Hepatocyte (in vitro differentiated cells): ENCODE measurements around the gene L3MBTL3. TPM values are rescaled to one million over a fixed set of nuclear protein-coding genes. Genes with fewer than 3 reads are reported as not detected.

Source experiments
- DNase-seq: peaks from one replicate; pipeline ENCODE4 v3.0.0-alpha.2; 2016; ENCODE audit warnings: low spot score
- H2AFZ ChIP-seq: fragments of 200-600 bp; sonication (generic); 2 replicates; pipeline ENCODE4 v1.6.0; 2016; ENCODE audit warnings: antibody characterized with exemption, mild to moderate bottlenecking
- H3K27ac ChIP-seq: fragments of 200-600 bp; sonication (generic); 2 replicates; pipeline ENCODE4 v1.5.1; 2016; ENCODE audit warnings: mild to moderate bottlenecking
- H3K27me3 ChIP-seq: fragments of 200-600 bp; sonication (generic); 2 replicates; pipeline ENCODE4 v1.6.1; 2016
- H3K36me3 ChIP-seq: fragments of 200-600 bp; sonication (generic); replicated peaks from 2 replicates; pipeline ENCODE4 v1.5.1; 2016; ENCODE audit warnings: low read depth; ENCODE audit not compliant: insufficient read depth
- H3K4me1 ChIP-seq: fragments of 200-600 bp; sonication (generic); 2 replicates; pipeline ENCODE4 v1.5.1; 2016; ENCODE audit warnings: mild to moderate bottlenecking, moderate library complexity; ENCODE audit not compliant: insufficient read depth
- H3K4me2 ChIP-seq: fragments of 200-600 bp; sonication (generic); 2 replicates; pipeline ENCODE4 v1.6.0; 2016
- H3K4me3 ChIP-seq: fragments of 200-600 bp; sonication (generic); 2 replicates; pipeline ENCODE4 v1.5.1; 2016; ENCODE audit warnings: mild to moderate bottlenecking
- H3K79me2 ChIP-seq: fragments of 200-600 bp; sonication (generic); 2 replicates; pipeline ENCODE4 v1.6.0; 2017; ENCODE audit warnings: mild to moderate bottlenecking
- H3K9me2 ChIP-seq: fragments of 200-600 bp; sonication (generic); replicated peaks from 2 replicates; pipeline ENCODE4 v1.6.0; 2017; ENCODE audit warnings: mild to moderate bottlenecking; ENCODE audit not compliant: insufficient read depth
- H3K9me3 ChIP-seq: fragments of 200-600 bp; sonication (generic); 2 replicates; pipeline ENCODE4 v1.5.1; 2016; ENCODE audit warnings: low read depth, mild to moderate bottlenecking
- H4K20me1 ChIP-seq: fragments of 200-600 bp; sonication (generic); 2 replicates; pipeline ENCODE4 v1.6.0; 2016; ENCODE audit warnings: mild to moderate bottlenecking; ENCODE audit not compliant: insufficient read depth, poor library complexity, severe bottlenecking
- CTCF ChIP-seq: fragments of 200-600 bp; sonication (generic); IDR thresholded peaks from 2 replicates; pipeline ENCODE4 v1.5.1; 2016; ENCODE audit warnings: antibody characterized with exemption, mild to moderate bottlenecking; ENCODE audit not compliant: poor library complexity
- EZH2 ChIP-seq: fragments of 200-600 bp; sonication (generic); IDR thresholded peaks from 2 replicates; pipeline ENCODE4 v1.6.1; 2016; ENCODE audit warnings: antibody characterized with exemption, mild to moderate bottlenecking, borderline replicate concordance
- EZH2phosphoT487 ChIP-seq: fragments of 200-600 bp; sonication (generic); IDR thresholded peaks from one replicate; pipeline ENCODE4 v1.6.1; 2018; ENCODE audit warnings: antibody characterized with exemption, mild to moderate bottlenecking, low read depth, moderate library complexity; ENCODE audit not compliant: unreplicated experiment, severe bottlenecking
- WGBS: methylation state at CpG from one replicate; pipeline ENCODE4 v1.1.6; 2016; ENCODE audit warnings: low lambda C conversion rate; ENCODE audit errors: missing lambda C conversion rate; 5-methylcytosine and 5-hydroxymethylcytosine counted together
- polyA plus RNA-seq: library from polyadenylated mRNA; unstranded; fragments of >200 nt; fragmentation: Nextera tagmentation; extraction: Ambion mirVana; gene quantifications from 2 replicates; pipeline ENCODE4 v1.2.1, GENCODE V29; 2016
- total RNA-seq: library from RNA; depleted of rRNA; stranded (reverse); fragments of >200 nt; gene quantifications from 2 replicates; pipeline ENCODE4 v1.2.3, GENCODE V29; 2014

The L3MBTL3 gene
- total and polyA plus RNA-seq, 2 experiments from 2014 or later = 5.3 to 20.1 TPM

- Histone ChIP-seq H3K27me3 (no peaks in the 10 kb centered on the region), H3K36me3 (no peaks in the 10 kb centered on the region), H3K9me2 (no peaks in the 10 kb centered on the region), H4K20me1 (no peaks in the 10 kb centered on the region), H3K9me3 (no peaks in the 10 kb centered on the region), H3K27ac (no peak overlapping the region), H3K4me3 (no peak overlapping the region), H2AFZ (no peak overlapping the region), H3K4me1 (no peaks in the 10 kb centered on the region), H3K4me2 (no peak overlapping the region), H3K79me2 (no peaks in the 10 kb centered on the region)
- DNase-seq = no peak
- 81% methylated on average over 8 of the region's 8 CpGs for WGBS
- TF ChIP-seq EZH2 (no peak), EZH2phosphoT487 (no peak), CTCF (no peak)
Observed at GRCh38 chr6:130150906-130151305, 132.5 kb downstream of the L3MBTL3 start.

- TF ChIP-seq CTCF (no peak), EZH2 (no peak), EZH2phosphoT487 (no peak)
- Histone ChIP-seq H4K20me1 (no peaks in the 10 kb centered on the region), H3K4me1 (no peaks in the 10 kb centered on the region), H3K4me2 (no peak overlapping the region), H3K9me3 (no peaks in the 10 kb centered on the region), H3K4me3 (no peak overlapping the region), H3K36me3 (no peaks in the 10 kb centered on the region), H3K9me2 (no peaks in the 10 kb centered on the region), H3K27me3 (no peaks in the 10 kb centered on the region), H2AFZ (no peak overlapping the region), H3K27ac (no peak overlapping the region), H3K79me2 (no peaks in the 10 kb centered on the region)
- DNase-seq = no peak
- 82% methylated on average over 6 of the region's 6 CpGs for WGBS
Observed at GRCh38 chr6:130152908-130153510, 134.6 kb downstream of the L3MBTL3 start.

GRCh38 chr6:130156908-130157307 lies 138.5 kb downstream of the L3MBTL3 start:
- Histone ChIP-seq H3K36me3 (no peaks in the 10 kb centered on the region), H3K79me2 (no peaks in the 10 kb centered on the region), H2AFZ (no peak overlapping the region), H3K4me3 (no peak overlapping the region), H3K9me3 (no peaks in the 10 kb centered on the region), H3K4me1 (no peaks in the 10 kb centered on the region), H3K27ac (no peak overlapping the region), H4K20me1 (no peaks in the 10 kb centered on the region), H3K9me2 (no peaks in the 10 kb centered on the region), H3K4me2 (no peak overlapping the region), H3K27me3 (no peaks in the 10 kb centered on the region)
- 97% methylated on average over 5 of the region's 5 CpGs for WGBS
- no peak for DNase-seq
- TF ChIP-seq CTCF = no peak
- no peak for TF ChIP-seq EZH2phosphoT487
- no peak for TF ChIP-seq EZH2
